ENCODE results near the gene HUS1.

HUS1 gene

DNA sequence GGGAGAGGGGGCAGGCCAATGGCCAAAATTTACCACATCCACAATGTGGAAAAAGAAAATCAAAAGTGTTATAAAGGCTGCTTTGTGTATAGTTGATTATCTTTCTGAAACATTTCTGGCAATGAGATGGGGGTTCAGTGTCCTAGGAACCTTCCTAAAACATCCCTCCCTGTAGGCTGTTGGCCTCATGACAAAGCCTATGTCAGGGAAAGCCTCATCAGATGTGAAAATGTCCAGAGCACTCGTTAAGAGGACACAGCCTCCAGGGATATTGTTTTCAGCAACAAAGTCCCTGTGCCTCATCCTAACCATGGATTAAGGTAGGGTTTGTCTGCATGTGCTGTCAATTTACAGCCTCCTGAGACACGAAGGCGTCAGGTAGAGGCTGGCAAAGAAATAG, 32.5 kb upstream of the HUS1 start:
- Histone ChIP-seq H3K36me3 (replicated peaks) (no peaks in the 10 kb centered on the region), H3K27ac (no peak overlapping the region), H3K27me3 (replicated peaks) (no peaks in the 10 kb centered on the region), H3K4me3 (ENCODE audit: low read depth, low read length) (no peak overlapping the region)
- in situ Hi-C loops (cut with HindIII; ENCODE audit: low pct_ligation_motif_present, low sequenced_read_pairs): no loop called here
- no peak for DNase-seq
- TF ChIP-seq, protein P1, sequence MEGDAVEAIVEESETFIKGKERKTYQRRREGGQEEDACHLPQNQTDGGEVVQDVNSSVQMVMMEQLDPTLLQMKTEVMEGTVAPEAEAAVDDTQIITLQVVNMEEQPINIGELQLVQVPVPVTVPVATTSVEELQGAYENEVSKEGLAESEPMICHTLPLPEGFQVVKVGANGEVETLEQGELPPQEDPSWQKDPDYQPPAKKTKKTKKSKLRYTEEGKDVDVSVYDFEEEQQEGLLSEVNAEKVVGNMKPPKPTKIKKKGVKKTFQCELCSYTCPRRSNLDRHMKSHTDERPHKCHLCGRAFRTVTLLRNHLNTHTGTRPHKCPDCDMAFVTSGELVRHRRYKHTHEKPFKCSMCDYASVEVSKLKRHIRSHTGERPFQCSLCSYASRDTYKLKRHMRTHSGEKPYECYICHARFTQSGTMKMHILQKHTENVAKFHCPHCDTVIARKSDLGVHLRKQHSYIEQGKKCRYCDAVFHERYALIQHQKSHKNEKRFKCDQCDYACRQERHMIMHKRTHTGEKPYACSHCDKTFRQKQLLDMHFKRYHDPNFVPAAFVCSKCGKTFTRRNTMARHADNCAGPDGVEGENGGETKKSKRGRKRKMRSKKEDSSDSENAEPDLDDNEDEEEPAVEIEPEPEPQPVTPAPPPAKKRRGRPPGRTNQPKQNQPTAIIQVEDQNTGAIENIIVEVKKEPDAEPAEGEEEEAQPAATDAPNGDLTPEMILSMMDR (IDR thresholded peaks at IDR 0.05; ENCODE audit: low read depth, low read length, missing control alignments): no peak

DNA sequence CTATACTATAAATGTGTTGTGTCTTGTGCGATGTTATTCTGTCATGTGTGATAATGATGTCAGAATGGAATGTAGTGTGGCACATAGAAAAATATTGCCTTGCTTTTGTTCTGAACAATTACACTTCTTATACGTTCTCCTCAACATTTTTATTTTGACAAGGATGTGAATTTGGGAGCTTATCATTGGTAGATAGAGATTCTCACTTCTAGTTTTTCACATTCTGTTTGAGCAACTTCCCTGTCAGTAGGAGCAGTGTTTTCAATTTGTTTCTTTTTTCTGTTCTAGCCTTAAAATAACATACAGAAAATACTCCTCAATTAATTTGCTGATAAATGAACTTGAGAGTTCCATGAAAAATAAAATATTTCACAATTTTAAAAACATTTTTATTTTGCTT, 31.9 kb upstream of the HUS1 start:
- no peaks in the 10 kb centered on the region for H3K36me3 ChIP-seq (replicated peaks)
- no peak for DNase-seq

DNA sequence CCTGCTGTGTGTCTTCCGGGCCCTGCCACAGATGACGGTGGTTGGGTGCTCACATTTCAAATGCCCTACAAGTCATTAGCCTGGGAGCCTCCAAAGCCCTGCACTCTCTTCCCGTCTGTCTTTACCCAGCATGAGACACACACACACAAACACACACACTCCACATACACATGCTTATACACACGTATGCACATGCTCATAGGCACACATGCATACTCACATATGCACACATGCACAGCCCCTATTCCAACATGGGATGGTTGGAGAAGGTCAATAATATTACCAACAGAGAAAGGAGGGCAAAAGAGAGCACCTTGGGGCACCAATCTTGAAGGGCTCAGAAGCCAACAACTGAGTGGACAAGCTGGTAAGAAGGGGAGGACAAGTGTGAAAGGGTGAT, 30.5 kb upstream of the HUS1 start:
- H3K27ac ChIP-seq: no peak overlapping the region
- TF ChIP-seq, protein P1 (IDR thresholded peaks at IDR 0.05; ENCODE audit: low read depth, low read length, missing control alignments): no peak
- no peak overlapping the region for H3K4me3 ChIP-seq (ENCODE audit: low read depth, low read length)
- no peaks in the 10 kb centered on the region for H3K36me3 ChIP-seq (replicated peaks)
- DNase-seq: no peak
- H3K27me3 ChIP-seq (replicated peaks): no peaks in the 10 kb centered on the region
- in situ Hi-C loops (cut with HindIII; ENCODE audit: low pct_ligation_motif_present, low sequenced_read_pairs): no loop called here

More for the DNA sequence above, 31.9 kb upstream of the HUS1 start:
- TF ChIP-seq, protein P1 (IDR thresholded peaks at IDR 0.05; ENCODE audit: low read depth, low read length, missing control alignments): no peak
- Histone ChIP-seq H3K4me3 (ENCODE audit: low read depth, low read length) (no peak overlapping the region), H3K27ac (no peak overlapping the region), H3K27me3 (replicated peaks) (no peaks in the 10 kb centered on the region)
- in situ Hi-C loops (cut with HindIII; ENCODE audit: low pct_ligation_motif_present, low sequenced_read_pairs): no loop called here

DNA sequence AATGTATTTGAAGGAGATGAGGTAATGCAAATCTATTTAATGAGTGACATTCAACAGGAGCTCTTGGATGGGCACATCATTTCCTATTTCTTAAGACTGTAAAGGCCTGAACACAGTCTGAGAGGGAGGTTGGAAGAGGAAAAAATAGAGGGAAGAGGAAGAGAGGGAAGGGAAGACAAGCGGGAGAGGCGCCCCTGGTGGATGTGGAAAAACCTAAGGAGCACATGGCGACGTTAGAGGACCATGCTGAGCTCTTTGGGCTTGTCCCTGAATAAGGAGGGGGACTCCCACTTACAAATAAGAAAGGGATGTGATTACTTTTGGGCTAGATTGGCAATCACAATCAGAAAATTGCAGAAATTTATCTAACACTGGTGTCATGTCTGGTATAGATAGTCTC, 29.8 kb upstream of the HUS1 start:
- in situ Hi-C loops (cut with HindIII; ENCODE audit: low pct_ligation_motif_present, low sequenced_read_pairs): no loop called here
- Histone ChIP-seq H3K27me3 (replicated peaks) (no peaks in the 10 kb centered on the region), H3K4me3 (ENCODE audit: low read depth, low read length) (no peak overlapping the region), H3K36me3 (replicated peaks) (no peaks in the 10 kb centered on the region), H3K27ac (no peak overlapping the region)
- no peak for DNase-seq
- TF ChIP-seq, protein P1 (IDR thresholded peaks at IDR 0.05; ENCODE audit: low read depth, low read length, missing control alignments): no peak

DNA sequence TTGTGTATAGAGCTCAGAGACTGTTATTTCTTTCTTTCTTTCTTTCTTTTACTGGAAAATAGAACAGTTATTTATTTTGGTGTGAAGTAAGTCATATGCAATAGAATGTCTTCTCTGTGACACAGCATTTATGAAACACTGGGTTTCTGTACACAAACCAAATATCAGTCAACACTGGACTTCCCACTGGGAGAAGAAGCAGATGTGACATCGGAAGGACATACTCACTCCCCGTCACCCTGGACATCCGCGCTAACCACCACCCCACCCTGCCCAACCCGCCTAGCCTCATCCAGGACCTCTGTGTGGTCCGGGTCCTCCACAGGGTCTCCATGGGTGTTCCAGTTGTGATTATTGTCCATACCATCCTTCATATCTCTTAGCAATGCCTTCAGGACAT, 27.5 kb upstream of the HUS1 start:
- TF ChIP-seq, protein P1 (IDR thresholded peaks at IDR 0.05; ENCODE audit: low read depth, low read length, missing control alignments): no peak
- Histone ChIP-seq H3K36me3 (replicated peaks) (no peaks in the 10 kb centered on the region), H3K27me3 (replicated peaks) (no peaks in the 10 kb centered on the region), H3K4me3 (ENCODE audit: low read depth, low read length) (no peak overlapping the region), H3K27ac (no peak overlapping the region)
- no peak for DNase-seq
- in situ Hi-C loops (cut with HindIII; ENCODE audit: low pct_ligation_motif_present, low sequenced_read_pairs): no loop called here

DNA sequence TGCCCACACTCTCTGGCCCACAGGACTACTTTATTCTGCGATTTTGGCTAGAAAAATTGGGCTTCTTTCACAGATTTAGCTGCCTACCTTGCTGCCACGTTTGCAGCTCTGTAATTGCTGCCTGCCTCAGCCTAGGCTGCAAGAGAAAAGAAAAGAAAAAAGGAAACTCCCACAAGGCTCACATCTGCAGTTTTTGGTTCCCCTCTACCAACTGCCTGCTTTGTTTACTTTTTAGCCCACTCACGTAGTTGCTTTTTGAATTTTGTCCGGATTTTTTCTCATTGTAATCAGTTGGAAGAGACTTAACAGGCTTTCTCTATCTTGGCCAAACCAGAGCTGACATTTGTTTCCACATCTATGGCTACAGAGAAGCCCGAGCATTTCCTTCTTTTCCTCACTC, 25.2 kb upstream of the HUS1 start:
- H3K36me3 ChIP-seq (replicated peaks): no peaks in the 10 kb centered on the region
- DNase-seq: no peak
- H3K4me3 ChIP-seq (ENCODE audit: low read depth, low read length): no peak overlapping the region
- in situ Hi-C loops (cut with HindIII; ENCODE audit: low pct_ligation_motif_present, low sequenced_read_pairs): no loop called here
- no peaks in the 10 kb centered on the region for H3K27me3 ChIP-seq (replicated peaks)
- TF ChIP-seq, protein P1 (IDR thresholded peaks at IDR 0.05; ENCODE audit: low read depth, low read length, missing control alignments): no peak
- no peak overlapping the region for H3K27ac ChIP-seq
